ENCODE measurements around the gene SAMD11.
A peak's percentile ranks its signal among the peaks of the same experiment; 100 is the strongest.

Gene SAMD11

GRCh38 chr1:933603-933940 lies 9.8 kb downstream of the SAMD11 start:
- DNase-seq, result no peak

- DNase-seq, result peak in 1 of 2 donors; percentile 30
Observed at GRCh38 chr1:934991-935750, 11.4 kb downstream of the SAMD11 start.

GRCh38 chr1:935751-936231 lies 12.1 kb downstream of the SAMD11 start:
- no peak for DNase-seq

GRCh38 chr1:936348-937264 lies 12.9 kb downstream of the SAMD11 start:
- DNase-seq, result no peak

GRCh38 chr1:937521-937920 lies 13.8 kb downstream of the SAMD11 start:
- DNase-seq, result no peak

GRCh38 chr1:938088-938683 lies 14.5 kb downstream of the SAMD11 start:
- DNase-seq, result no peak

- DNase-seq, result no peak
Observed at GRCh38 chr1:938711-939489, 15.2 kb downstream of the SAMD11 start.

GRCh38 chr1:939511-940106 lies 15.9 kb downstream of the SAMD11 start:
- DNase-seq, result no peak

- no peak for DNase-seq
Observed at GRCh38 chr1:940107-941014, 16.6 kb downstream of the SAMD11 start.

- DNase-seq, result no peak
Observed at GRCh38 chr1:941015-941587, 17.4 kb downstream of the SAMD11 start.

- DNase-seq, result no peak
Observed at GRCh38 chr1:941588-942383, 18.1 kb downstream of the SAMD11 start.

- DNase-seq, result no peak
Observed at GRCh38 chr1:942411-942821, 18.7 kb downstream of the SAMD11 start.

- DNase-seq, result no peak
Observed at GRCh38 chr1:942864-943533, 19.3 kb downstream of the SAMD11 start.

- DNase-seq, result no peak
Observed at GRCh38 chr1:943545-944340, 20.0 kb downstream of the SAMD11 start.

- no peak for DNase-seq
Observed at GRCh38 chr1:944341-945325, 20.9 kb downstream of the SAMD11 start.

- DNase-seq, result no peak
Observed at GRCh38 chr1:945688-946556, 22.2 kb downstream of the SAMD11 start.
